Hypothalamus (tissue), 51 donors: Measurements from ENCODE around the gene PINLYP.

Experiments
- DNase-seq, 51 donors: peaks; one replicate each; lab custom pipeline; 2025; lab: John Stamatoyannopoulos, UW

The PINLYP gene

GRCh38 chr19:43575156-43575950, at the start of gene PINLYP, which contains the start of gene XRCC1:
PINLYP (plus strand) TSS chr19:43575801; CDS start chr19:43577192, 1,391 bp downstream.
XRCC1 (minus strand) TSS chr19:43575527; CDS start chr19:43575458, 69 bp downstream.
- DNase-seq: peak; percentile 32 to 98 (median 94)

DNA sequence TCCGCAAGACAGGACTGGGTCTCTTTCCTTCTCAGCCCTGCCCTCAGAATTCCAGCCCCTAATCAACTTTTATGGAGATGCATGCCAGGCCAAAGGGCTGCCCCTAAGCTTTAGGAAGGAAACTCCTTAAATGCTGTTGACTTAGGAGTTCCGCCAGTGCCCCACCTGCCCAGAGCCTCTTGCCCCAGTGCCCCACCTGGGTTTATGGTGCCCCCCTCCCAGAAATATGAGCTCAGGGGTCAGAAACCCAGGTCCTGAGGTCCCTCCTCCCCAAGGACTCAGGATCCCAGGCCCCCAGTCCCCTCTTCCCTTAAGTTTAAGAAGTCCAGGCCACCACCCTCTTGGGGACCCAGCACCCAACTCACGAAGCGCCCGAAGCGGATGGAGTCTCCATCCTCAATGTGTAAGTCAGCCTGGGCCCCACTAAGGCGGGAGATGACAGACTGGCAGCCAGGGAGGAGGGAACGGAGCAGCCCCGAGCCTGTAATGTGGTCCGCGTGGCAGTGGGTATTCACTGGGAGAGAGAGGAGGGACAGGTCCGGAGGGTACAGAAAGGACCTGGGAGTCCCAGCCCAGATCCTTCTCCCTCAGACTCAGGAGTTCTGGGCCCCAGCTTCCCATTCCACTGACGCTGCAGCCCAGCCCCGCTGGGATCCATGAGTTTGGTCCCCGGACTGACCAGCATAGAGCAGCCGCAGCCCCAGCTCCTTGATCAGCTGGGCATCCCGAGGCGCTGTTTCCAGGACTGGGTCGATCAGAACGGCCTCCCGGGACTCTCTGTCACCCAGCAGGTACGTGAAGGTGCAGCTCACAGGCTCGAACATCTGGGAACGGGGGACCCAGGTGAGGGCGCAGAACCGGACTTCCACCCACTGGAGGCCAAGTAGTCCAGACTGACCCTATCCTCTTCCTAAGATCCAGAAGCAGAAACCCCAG, 49.5 kb upstream of the PINLYP start:
- DNase-seq: peak in 18 of 51 donors; percentile 8 to 36 (median 22)

- DNase-seq: peak in 50 of 51 donors; percentile 20 to 86 (median 63)
These were observed 48.4 kb upstream of the PINLYP start, which contains the start of gene ETHE1 for GRCh38 chr19:43526884-43527859. ETHE1 (minus strand) TSS chr19:43527201; CDS start chr19:43527177, 24 bp downstream.

DNA sequence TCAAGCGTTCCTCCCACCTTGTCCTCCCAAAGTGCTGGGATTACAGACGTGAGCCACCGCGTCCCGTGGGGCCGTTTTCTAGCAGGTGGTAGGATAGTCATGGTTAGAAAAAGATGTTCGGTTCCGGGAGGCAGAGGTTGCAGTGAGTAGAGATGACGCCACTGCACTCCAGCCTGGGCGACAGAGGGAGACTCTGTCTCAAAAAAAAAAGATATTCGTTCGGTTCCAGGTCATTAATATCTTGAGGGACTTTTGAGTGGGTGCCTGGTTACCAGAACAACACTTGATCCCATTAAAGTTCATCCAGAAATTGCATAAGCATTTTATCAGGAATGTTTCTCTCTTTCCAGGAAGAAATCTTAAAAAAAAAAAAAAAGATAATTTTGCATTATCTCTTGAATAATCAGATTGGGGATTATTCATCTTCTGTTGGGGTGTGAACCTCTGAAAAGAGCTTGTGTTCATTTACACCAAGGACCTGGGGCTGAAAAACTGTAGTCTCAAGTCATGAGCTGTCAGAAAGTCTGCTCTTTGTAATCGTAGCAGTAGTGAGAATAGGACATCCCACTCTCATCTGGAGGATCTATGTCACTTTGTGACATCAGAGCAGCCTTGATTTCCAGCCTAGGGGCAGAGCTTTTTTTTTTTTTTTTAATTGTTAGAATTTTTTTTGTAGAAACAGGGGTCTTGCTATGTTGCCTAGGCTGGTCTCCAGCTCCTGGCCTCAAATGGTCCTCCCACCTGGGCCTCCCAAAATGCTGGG, 47.6 kb upstream of the PINLYP start:
- peak in 3 of 51 donors; percentile 1 to 22 (median 9) for DNase-seq

DNA sequence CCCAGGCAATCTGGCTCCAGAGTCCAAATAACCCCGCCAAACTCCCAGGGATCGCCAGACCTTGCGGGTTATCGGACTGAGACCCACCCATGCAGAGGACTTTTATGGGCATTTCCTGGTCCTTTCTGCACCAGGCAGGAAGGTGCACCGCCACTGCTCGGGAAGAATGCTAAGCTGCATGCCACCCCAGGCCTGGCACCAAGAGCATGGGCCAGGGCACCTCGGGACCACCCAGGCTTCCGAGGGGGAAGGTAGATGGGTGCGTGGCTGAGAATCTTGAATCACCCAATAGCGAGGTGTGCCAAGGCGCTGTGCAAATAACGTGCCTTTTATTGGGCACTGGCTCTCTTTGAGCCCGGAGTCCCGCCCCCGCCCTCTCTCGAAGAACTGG, 43.0 kb upstream of the PINLYP start:
- peak in 29 of 51 donors; percentile 33 to 78 (median 57) for DNase-seq

- peak; percentile 59 to 95 (median 85) for DNase-seq
These were observed 42.5 kb upstream of the PINLYP start, which contains the start of gene ZNF575 for GRCh38 chr19:43532962-43533545. ZNF575 (plus strand) TSS chr19:43533188; CDS start chr19:43534423, 1,235 bp downstream.

- peak; percentile 51 to 98 (median 87) for DNase-seq
These were observed 41.9 kb upstream of the PINLYP start for GRCh38 chr19:43533546-43534304.

DNA sequence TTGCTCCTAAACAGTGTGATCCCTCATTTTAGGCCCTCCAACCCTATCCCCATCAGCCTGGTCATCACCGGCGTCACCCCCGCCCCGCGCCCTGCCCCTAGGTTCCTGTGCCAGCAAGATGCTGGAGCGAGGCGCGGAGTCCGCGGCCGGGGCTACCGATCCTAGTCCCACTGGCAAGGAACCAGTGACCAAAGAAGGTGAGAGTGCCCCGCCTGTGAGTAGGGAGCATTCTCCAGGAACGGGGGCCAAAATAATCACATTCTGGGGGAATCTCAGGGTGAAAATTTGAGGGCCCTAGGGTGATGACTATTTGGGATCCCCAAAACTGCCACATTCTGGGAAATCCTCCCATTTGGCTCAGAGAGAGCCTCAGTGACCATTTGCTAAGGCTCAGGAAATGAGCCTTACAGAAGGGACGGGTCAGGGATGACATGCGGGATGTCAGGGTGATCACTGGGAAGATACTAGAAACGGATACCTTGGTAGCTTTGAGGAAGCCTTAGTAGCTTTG, 41.2 kb upstream of the PINLYP start:
- peak in 4 of 51 donors; percentile 29 to 87 (median 45) for DNase-seq

GRCh38 chr19:43534816-43535761, 40.5 kb upstream of the PINLYP start:
- peak in 46 of 51 donors; percentile 4 to 76 (median 46) for DNase-seq

GRCh38 chr19:43538922-43539321, 36.7 kb upstream of the PINLYP start:
- DNase-seq: no peak

GRCh38 chr19:43540381-43540780, 35.2 kb upstream of the PINLYP start:
- no peak for DNase-seq

- DNase-seq: no peak
These were observed 33.5 kb upstream of the PINLYP start for GRCh38 chr19:43541920-43542650.

GRCh38 chr19:43544077-43544476, 31.5 kb upstream of the PINLYP start:
- DNase-seq: no peak

DNA sequence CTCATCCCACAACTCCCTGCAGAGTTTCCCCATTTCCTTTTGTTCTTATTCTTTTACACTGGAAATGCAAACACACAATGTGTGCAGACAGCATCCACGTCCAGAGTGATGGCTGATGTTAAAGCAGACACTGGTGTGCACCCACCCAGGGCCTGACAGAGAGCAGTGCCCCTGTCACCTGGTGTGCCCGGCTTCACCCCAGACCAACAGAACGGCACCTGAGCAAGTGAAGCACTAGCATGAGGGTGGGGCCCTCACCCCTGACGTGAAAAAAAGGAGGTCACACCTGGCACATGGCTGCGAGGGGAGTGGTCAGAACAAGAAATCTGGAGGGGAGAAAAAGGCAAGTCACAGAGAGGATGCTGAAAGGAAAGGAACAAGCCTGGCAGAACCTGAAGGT, 30.3 kb upstream of the PINLYP start:
- no peak for DNase-seq

GRCh38 chr19:43545981-43546380, 29.6 kb upstream of the PINLYP start:
- peak in 18 of 51 donors; percentile 4 to 50 (median 18) for DNase-seq

- no peak for DNase-seq
These were observed 29.0 kb upstream of the PINLYP start for GRCh38 chr19:43546581-43546980.
